Uterus (tissue), 4 donors: ENCODE results near the gene CD3G. TPM values are rescaled to one million over a fixed set of nuclear protein-coding genes. Genes with fewer than 3 reads are reported as not detected.

Source experiments
- DNase-seq, 2 donors: peaks; one replicate each; pipeline ENCODE4 v3.0.0-alpha.2; 2019 to 2020
- H3K27ac ChIP-seq, 2 donors: fragments of 200-600 bp; sonication (generic); 1 replicate in 1 of 2; 2 replicates in 1 of 2; pipeline ENCODE4 v1.5.1; 2016 to 2018
- H3K27me3 ChIP-seq, 2 donors: fragments of 200-600 bp; sonication (generic); one replicate each; pipeline ENCODE4 v1.5.1; 2018 to 2019; ENCODE audit warnings: control low read depth in 1 of 2
- H3K36me3 ChIP-seq, 2 donors: fragments of 200-600 bp; sonication (generic); one replicate each; pipeline ENCODE4 v1.5.1; 2019; ENCODE audit warnings: control low read depth in 1 of 2
- H3K4me1 ChIP-seq, 2 donors: fragments of 200-600 bp; sonication (generic); one replicate each; pipeline ENCODE4 v1.5.1; 2018 to 2019; ENCODE audit warnings: control low read depth in 1 of 2
- H3K4me3 ChIP-seq, 2 donors: fragments of 200-600 bp; sonication (generic); 1 replicate in 1 of 2; 2 replicates in 1 of 2; pipeline ENCODE4 v1.5.1; 2018 to 2019; ENCODE audit warnings: mild to moderate bottlenecking in 1 of 2
- H3K9me3 ChIP-seq, 2 donors: fragments of 200-600 bp; sonication (generic); one replicate each; pipeline ENCODE4 v1.5.1; 2019; ENCODE audit warnings: control low read depth in 1 of 2
- POLR2A ChIP-seq, 2 donors: fragments of 450-650 bp; IDR thresholded peaks; one replicate each; pipeline ENCODE4 v1.6.1; 2016; ENCODE audit warnings: antibody characterized with exemption in 2 of 2, mild to moderate bottlenecking in 1 of 2, moderate library complexity in 1 of 2
- intact Hi-C: fragments of 100-400 bp; cut with DNase I; formaldehyde crosslinking; loops from one replicate; pipeline ENCODE4 v1.15.1; 2023; ENCODE audit warnings: low total_unique reads
- total RNA-seq, 4 donors: library from RNA; depleted of rRNA in 3 of 4; stranded (reverse); fragments of >200 nt in 3 of 4; gene quantifications; one replicate each; pipeline versions ENCODE4 v1.1.0 to v1.2.4, GENCODE V29; 2014 to 2023
- TF ChIP-seq, protein P1 (sequence below), 4 experiments: fragments of 200-600 bp in 2 of 4; fragments of 450-650 bp in 2 of 4; sonication (generic) in 2 of 4; IDR thresholded peaks; one replicate each; pipeline ENCODE4 v1.5.1; 2016 to 2019; ENCODE audit warnings: antibody characterized with exemption in 4 of 4, mild to moderate bottlenecking in 2 of 4, moderate library complexity in 1 of 4
- donor health status: DM: yes; HTN: yes; CAD: no.

Gene CD3G
- total RNA-seq, 4 donors from 2014 or later = 0.34 to 6.2 TPM; not detected in 2

DNA sequence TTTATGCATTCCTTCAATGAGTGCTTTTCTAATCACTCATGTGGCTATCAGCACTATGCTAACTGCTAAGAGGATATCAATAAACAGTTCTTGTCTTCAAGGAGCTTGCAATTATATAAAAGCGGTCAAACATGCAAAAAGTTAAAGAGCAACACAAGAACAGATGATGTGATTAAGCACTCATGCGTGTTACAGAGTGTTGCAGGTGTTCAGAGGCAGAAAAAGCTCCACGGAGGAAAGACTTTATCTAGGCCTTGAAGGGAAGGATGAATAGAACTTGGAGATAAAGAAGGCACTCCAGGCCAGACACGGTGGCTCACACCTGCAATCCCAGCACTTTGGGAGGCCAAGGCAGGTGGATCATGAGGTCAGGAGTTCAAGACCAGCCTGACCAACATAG is 26.0 kb upstream of the CD3G start:
- Histone ChIP-seq H3K36me3 (no peaks in the 10 kb centered on the region), H3K4me1 (no peaks in the 10 kb centered on the region), H3K9me3 (no peaks in the 10 kb centered on the region), H3K27me3 (peaks cover 0 to 6% of the 10 kb centered on the region in 2 donors), H3K27ac (no peak overlapping the region), H3K4me3 (no peak overlapping the region)
- intact Hi-C loops = no loop called here
- TF ChIP-seq POLR2A (IDR thresholded peaks at IDR 0.05) = no peak
- TF ChIP-seq, protein P1, sequence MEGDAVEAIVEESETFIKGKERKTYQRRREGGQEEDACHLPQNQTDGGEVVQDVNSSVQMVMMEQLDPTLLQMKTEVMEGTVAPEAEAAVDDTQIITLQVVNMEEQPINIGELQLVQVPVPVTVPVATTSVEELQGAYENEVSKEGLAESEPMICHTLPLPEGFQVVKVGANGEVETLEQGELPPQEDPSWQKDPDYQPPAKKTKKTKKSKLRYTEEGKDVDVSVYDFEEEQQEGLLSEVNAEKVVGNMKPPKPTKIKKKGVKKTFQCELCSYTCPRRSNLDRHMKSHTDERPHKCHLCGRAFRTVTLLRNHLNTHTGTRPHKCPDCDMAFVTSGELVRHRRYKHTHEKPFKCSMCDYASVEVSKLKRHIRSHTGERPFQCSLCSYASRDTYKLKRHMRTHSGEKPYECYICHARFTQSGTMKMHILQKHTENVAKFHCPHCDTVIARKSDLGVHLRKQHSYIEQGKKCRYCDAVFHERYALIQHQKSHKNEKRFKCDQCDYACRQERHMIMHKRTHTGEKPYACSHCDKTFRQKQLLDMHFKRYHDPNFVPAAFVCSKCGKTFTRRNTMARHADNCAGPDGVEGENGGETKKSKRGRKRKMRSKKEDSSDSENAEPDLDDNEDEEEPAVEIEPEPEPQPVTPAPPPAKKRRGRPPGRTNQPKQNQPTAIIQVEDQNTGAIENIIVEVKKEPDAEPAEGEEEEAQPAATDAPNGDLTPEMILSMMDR (IDR thresholded peaks at IDR 0.05) = no peak
- DNase-seq = no peak

DNA sequence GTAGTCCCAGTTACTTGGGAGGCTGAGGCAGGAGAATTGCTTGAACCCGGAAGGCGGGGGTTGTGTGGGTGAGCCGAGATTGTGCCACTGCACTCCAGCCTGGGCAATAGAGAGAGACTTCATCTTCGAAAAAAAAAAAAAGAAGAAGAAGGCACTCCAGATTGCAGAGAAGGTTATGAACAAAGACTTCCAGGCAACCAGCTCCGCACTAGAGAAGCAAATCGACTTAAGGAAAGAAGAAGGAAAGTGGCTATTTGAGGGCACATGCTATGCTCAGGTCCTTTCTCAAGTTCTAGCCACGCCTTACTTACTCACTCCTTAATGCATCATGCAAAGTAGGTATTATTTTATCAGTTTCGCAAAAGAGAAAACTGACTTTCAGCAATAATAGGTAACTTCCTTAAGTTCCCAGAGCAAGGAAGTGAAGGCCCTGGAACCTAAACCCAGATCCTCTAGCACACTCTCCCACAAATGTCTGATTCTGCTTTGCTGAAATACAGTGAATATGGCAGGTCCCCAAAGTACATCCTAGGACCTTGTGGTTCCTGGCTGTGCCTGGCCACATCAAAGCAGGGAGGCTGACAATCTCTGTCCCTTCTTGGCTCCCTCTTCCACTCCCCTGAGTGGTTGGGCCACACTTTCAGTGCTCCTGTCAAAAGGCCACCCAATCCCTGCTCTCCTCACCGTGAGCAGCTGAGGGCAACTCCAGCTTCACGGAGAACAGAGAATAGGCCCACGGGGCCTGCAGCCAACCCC is 25.4 kb upstream of the CD3G start:
- TF ChIP-seq, protein P1 (IDR thresholded peaks at IDR 0.05) = no peak
- no peak for TF ChIP-seq POLR2A (IDR thresholded peaks at IDR 0.05)
- Histone ChIP-seq H3K4me3 (no peak overlapping the region), H3K36me3 (no peaks in the 10 kb centered on the region), H3K27me3 (peaks cover 0 to 1% of the 10 kb centered on the region in 2 donors), H3K27ac (no peak overlapping the region), H3K9me3 (no peaks in the 10 kb centered on the region), H3K4me1 (no peaks in the 10 kb centered on the region)
- intact Hi-C loops = no loop called here
- DNase-seq = no peak

DNA sequence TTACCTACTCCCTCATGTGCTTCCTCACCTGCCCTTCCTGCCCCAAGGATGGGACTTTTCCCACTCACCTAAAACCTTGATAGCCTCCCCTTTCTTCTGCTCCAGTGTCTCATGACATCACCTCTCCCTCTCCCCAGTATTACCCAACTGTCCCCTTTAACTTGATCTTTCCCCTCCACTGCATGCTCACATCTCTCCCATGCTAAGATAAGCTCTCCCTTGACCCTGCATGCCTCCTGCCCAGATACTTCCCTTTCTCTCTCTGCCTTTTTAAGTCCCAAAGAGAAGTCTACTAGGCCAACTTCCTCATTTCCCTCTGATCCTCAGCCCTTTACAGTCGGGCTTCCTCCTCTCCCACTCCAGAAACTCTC is 24.8 kb upstream of the CD3G start:
- TF ChIP-seq POLR2A (IDR thresholded peaks at IDR 0.05) = no peak
- TF ChIP-seq, protein P1 (IDR thresholded peaks at IDR 0.05) = no peak
- no peaks in the 10 kb centered on the region for H3K4me1 ChIP-seq
- no peak overlapping the region for H3K27ac ChIP-seq
- intact Hi-C loops = no loop called here
- no peak for DNase-seq
- H3K9me3 ChIP-seq = no peaks in the 10 kb centered on the region
- no peaks in the 10 kb centered on the region for H3K27me3 ChIP-seq
- no peaks in the 10 kb centered on the region for H3K36me3 ChIP-seq
- no peak overlapping the region for H3K4me3 ChIP-seq

DNA sequence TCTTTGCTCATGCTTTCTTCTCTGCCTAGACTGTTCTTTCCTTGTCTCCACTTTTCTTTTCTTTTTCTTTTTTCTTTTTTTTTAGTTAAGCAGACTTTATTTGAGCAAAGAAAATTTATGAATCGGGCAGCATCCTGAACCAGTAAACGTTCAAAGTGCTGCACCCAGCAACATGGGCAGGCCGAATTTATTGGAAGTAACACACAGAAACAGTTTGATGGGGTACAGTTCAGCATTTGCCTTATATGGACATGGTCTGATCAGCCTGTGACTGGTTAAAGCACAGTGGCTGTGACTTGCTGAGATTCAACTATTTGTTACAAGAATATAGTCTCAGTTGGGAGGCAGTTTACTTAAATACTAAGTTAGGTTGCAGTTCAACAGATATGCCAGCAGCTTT is 23.6 kb upstream of the CD3G start:
- Histone ChIP-seq H3K4me1 (no peaks in the 10 kb centered on the region), H3K27ac (no peak overlapping the region), H3K27me3 (no peaks in the 10 kb centered on the region), H3K4me3 (no peak overlapping the region), H3K9me3 (no peaks in the 10 kb centered on the region), H3K36me3 (no peaks in the 10 kb centered on the region)
- TF ChIP-seq, protein P1 (IDR thresholded peaks at IDR 0.05) = no peak
- TF ChIP-seq POLR2A (IDR thresholded peaks at IDR 0.05) = no peak
- DNase-seq = no peak
- intact Hi-C loops = no loop called here

DNA sequence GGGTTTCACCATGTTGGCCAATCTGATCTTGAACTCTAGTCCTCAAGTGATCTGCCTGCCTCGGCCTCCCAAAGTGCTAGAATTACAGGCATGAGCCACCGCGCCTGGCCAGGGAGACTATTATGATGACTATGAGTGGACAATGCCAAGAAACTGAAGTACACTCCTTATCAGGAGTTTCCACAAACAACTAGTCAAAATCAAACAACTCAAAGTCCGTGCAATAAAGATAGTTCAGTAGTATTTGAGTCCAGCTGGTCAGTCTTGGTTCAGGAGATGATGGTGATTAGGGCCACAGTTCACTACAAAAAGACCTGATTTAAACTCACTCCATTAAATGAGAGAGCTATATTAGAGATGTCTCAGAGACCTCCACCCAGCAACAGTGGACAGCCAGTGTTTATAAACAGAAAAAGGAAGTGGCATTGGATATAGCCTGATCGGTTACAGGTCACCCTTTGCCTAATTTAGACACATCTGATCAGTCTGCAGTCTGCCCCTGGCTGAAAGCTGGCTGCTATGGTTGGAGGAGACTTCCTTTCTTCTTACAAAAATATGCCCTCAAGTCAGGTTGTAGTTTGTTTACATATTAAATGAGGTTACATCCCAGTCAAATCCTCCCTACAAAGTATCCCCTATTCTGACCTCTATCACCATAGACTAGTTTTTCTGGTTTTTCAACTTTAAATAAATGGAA is 22.6 kb upstream of the CD3G start:
- no peak overlapping the region for H3K27ac ChIP-seq
- intact Hi-C loops = no loop called here
- no peaks in the 10 kb centered on the region for H3K4me1 ChIP-seq
- no peaks in the 10 kb centered on the region for H3K27me3 ChIP-seq
- H3K36me3 ChIP-seq = no peaks in the 10 kb centered on the region
- H3K4me3 ChIP-seq = no peak overlapping the region
- no peak for TF ChIP-seq POLR2A (IDR thresholded peaks at IDR 0.05)
- TF ChIP-seq, protein P1 (IDR thresholded peaks at IDR 0.05) = no peak
- no peaks in the 10 kb centered on the region for H3K9me3 ChIP-seq
- no peak for DNase-seq
